Measurements from ENCODE around the gene BAG5. TPM values are rescaled to one million over a fixed set of nuclear protein-coding genes. Genes with fewer than 3 reads are reported as not detected.

The BAG5 gene
- total RNA-seq, result 51.6 TPM

GRCh38 chr14:103562429-103563225, at the start of gene BAG5, which contains the start of gene COA8:
BAG5 (minus strand) TSS chr14:103562657; CDS start chr14:103561164, 1,493 bp downstream.
COA8 (plus strand) TSS chr14:103562960; CDS start chr14:103563002, 42 bp downstream.

GRCh38 chr14:103528587-103529382, 33.7 kb downstream of the BAG5 start, which contains the start of gene TRMT61A:
TRMT61A (plus strand) TSS chr14:103529196; CDS start chr14:103529979, 783 bp downstream.

GRCh38 chr14:103522649-103523574, 39.5 kb downstream of the BAG5 start, which contains the start of gene CKB:
CKB (minus strand) TSS chr14:103522830; CDS start chr14:103522493, 337 bp downstream.

Other genes starting within 250 kb of the BAG5 start
- gene EIF5, start 228.4 kb downstream of the BAG5 start, total RNA-seq, result 187 TPM
- 144 TPM for gene MARK3, start 177.2 kb downstream of the BAG5 start, total RNA-seq
- gene CKB, start 39.8 kb downstream of the BAG5 start, total RNA-seq, result 814 TPM
- gene TRMT61A, start 33.5 kb downstream of the BAG5 start, total RNA-seq, result 10.1 TPM
- 37.4 TPM for gene COA8, start 303 bp upstream of the BAG5 start, total RNA-seq
- 377 TPM for gene KLC1, start 66.6 kb upstream of the BAG5 start, total RNA-seq
- gene XRCC3, start 152.8 kb upstream of the BAG5 start, total RNA-seq, result 15.2 TPM
- gene ZFYVE21, start 153.2 kb upstream of the BAG5 start, total RNA-seq, result 93.5 TPM